Right lobe of liver (tissue), 4 donors: ENCODE data around the gene PLEKHA5.

Experiments used
- POLR2A ChIP-seq: fragments of 450-650 bp; IDR thresholded peaks from one replicate; pipeline ENCODE4 v1.6.1; 2017; ENCODE audit warnings: antibody characterized with exemption, mild to moderate bottlenecking
- TF ChIP-seq, protein P1 (sequence below), 4 donors: fragments of 200-600 bp in 3 of 4; fragments of 450-650 bp in 1 of 4; IDR thresholded peaks; one replicate each; pipeline versions ENCODE4 v1.5.1 to v1.8.0; 2016 to 2022; ENCODE audit warnings: antibody characterized with exemption in 4 of 4, mild to moderate bottlenecking in 2 of 4
- donor health status: DM: no; HTN: no; CAD: no.
- donor health status: DM: no; HTN: no; CAD: no.
- donor health status: DM: no; HTN: yes; CAD: no.

DNA sequence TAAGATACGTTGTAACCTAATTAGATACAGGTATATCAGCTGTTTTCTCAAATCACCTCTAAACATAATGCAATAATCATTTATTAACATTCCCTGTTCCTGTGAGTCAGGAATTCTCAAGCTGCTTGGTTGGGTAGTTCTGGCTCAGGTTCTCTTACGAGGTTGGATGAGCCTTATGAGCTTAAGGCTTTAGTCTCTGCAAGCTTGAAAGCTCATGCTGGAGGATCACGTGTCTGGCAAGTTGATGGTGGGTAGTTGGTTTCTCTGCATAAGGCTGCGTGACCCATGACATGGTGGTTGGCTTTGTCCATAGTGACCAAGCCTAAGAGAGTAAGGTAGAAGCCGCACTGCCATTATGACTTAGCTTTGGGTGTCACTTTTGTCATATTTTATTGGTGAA lies 62.0 kb downstream of the PLEKHA5 start:
- no peak for TF ChIP-seq POLR2A
- TF ChIP-seq, protein P1, sequence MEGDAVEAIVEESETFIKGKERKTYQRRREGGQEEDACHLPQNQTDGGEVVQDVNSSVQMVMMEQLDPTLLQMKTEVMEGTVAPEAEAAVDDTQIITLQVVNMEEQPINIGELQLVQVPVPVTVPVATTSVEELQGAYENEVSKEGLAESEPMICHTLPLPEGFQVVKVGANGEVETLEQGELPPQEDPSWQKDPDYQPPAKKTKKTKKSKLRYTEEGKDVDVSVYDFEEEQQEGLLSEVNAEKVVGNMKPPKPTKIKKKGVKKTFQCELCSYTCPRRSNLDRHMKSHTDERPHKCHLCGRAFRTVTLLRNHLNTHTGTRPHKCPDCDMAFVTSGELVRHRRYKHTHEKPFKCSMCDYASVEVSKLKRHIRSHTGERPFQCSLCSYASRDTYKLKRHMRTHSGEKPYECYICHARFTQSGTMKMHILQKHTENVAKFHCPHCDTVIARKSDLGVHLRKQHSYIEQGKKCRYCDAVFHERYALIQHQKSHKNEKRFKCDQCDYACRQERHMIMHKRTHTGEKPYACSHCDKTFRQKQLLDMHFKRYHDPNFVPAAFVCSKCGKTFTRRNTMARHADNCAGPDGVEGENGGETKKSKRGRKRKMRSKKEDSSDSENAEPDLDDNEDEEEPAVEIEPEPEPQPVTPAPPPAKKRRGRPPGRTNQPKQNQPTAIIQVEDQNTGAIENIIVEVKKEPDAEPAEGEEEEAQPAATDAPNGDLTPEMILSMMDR (IDR thresholded peaks at IDR 0.05), result no peak
